ENCODE data around the gene ING3.

GRCh38 chr7:120927454-120928103 lies 23.0 kb upstream of the ING3 start:
- TF ChIP-seq ZBTB34 (CRISPR knock-in tag; IDR thresholded peaks at IDR 0.05) (no peak), ZNF232 (CRISPR knock-in tag; IDR thresholded peaks at IDR 0.05) (no peak), EP300 (IDR thresholded peaks at IDR 0.05; ENCODE audit: low read length) (no peak), SIN3A (IDR thresholded peaks at IDR 0.05; ENCODE audit: borderline replicate concordance in 2 of 2, control insufficient read depth in 1 of 2, low read depth in 2 of 2, low read length in 2 of 2) (no peak), JUND (IDR thresholded peaks at IDR 0.05; ENCODE audit: borderline replicate concordance, low read depth, low read length) (no peak), JUND (tag; IDR thresholded peaks at IDR 0.05; ENCODE audit: borderline replicate concordance, low read depth, low read length) (no peak), TAF1 (IDR thresholded peaks at IDR 0.05; ENCODE audit: control insufficient read depth, extremely low read depth, insufficient read depth, low read length, severe bottlenecking) (no peak), ZNF175 (CRISPR knock-in tag; IDR thresholded peaks at IDR 0.05; ENCODE audit: low read depth) (no peak), CEBPB (tag; IDR thresholded peaks at IDR 0.05) (no peak), RB1 (IDR thresholded peaks at IDR 0.05; ENCODE audit: low read depth) (no peak), SNRNP70 (optimal IDR thresholded peaks at IDR 0.05; ENCODE audit: low read depth, low read length) (no peak)
